DND-41 (cell line): ENCODE results near the gene CALML3.

Experiments
- CTCF ChIP-seq: IDR thresholded peaks from 2 replicates; pipeline ENCODE4 v1.5.1; 2012; ENCODE audit warnings: borderline replicate concordance, low read length, moderate library complexity, mild to moderate bottlenecking; ENCODE audit not compliant: poor library complexity, severe bottlenecking; ENCODE audit errors: extremely low read depth
- EZH2 ChIP-seq: IDR thresholded peaks from 3 replicates; pipeline ENCODE4 v1.6.1; 2012; ENCODE audit warnings: borderline replicate concordance, low read depth, mild to moderate bottlenecking, moderate library complexity, low read length, inconsistent platforms; ENCODE audit not compliant: severe bottlenecking

GRCh38 chr10:5571826-5572225, 47.1 kb downstream of the CALML3 start:
- no peak for TF ChIP-seq CTCF
- TF ChIP-seq EZH2 = no peak
